ENCODE results near the gene COL24A1. TPM values are rescaled to one million over a fixed set of nuclear protein-coding genes. Genes with fewer than 3 reads are reported as not detected.

The COL24A1 gene
- total RNA-seq, 1 experiment from 2014 or later = 0.08 TPM

GRCh38 chr1:86018283-86018923 lies 138.2 kb downstream of the COL24A1 start:
- no peak overlapping the region for H3K4me3 ChIP-seq (ENCODE audit: low read depth in 2 of 2, low read length in 2 of 2)
- H3K27me3 ChIP-seq (ENCODE audit: control insufficient read depth, insufficient read depth, low read length) = peaks cover 4% of the 10 kb centered on the region; the same call in 1 of the 2 replicates
- H3K36me3 ChIP-seq (ENCODE audit: control insufficient read depth, insufficient read depth, low read length) = no peaks in the 10 kb centered on the region
- in situ Hi-C loops (cut with HindIII; ENCODE audit: low pct_unique_long_range_greater_than_20kb, low sequenced_read_pairs) (no loop called here), intact Hi-C loops (cut with micrococcal nuclease; ENCODE audit: unreplicated experiment) (loop anchor here (2.0 to 10.0 kb wide), 4 partner anchors 124 to 710 kb away; partner anchors contain the start of genes CCN1 and ZNHIT6)
- no peaks in the 10 kb centered on the region for H3K9me3 ChIP-seq (ENCODE audit: control insufficient read depth, insufficient read depth, low read depth, low read length)
- H3K27ac ChIP-seq (ENCODE audit: low read length) = no peak overlapping the region
- ATAC-seq (peak; percentile 88), DNase-seq (ENCODE audit: low read depth, low spot score) (peak; percentile 54)
- no peaks in the 10 kb centered on the region for H3K4me1 ChIP-seq (ENCODE audit: control insufficient read depth, insufficient read depth, low read length)
- peak; percentile 96; the same call in 1 of the 2 replicates for TF ChIP-seq CTCF (IDR thresholded peaks at IDR 0.05)
- TF ChIP-seq SIN3A (IDR thresholded peaks at IDR 0.05; ENCODE audit: borderline replicate concordance, insufficient read depth, low read depth, low read length) = no peak
- no TSS peak for BruUV-seq (replicated peaks)
- POLR2A ChIA-PET = no interaction called here
- CTCF ChIA-PET = interaction anchor here (0.6 to 1.2 kb wide), 5 partner anchors 11 to 1665 kb away, joined by 3 to 4 read pairs (median 3); partner anchors contain the start of gene ZNHIT6

GRCh38 chr1:86016076-86016759 lies 140.4 kb downstream of the COL24A1 start:
- no peaks in the 10 kb centered on the region for H3K4me1 ChIP-seq (ENCODE audit: control insufficient read depth, insufficient read depth, low read length)
- DNase-seq (ENCODE audit: low read depth, low spot score) = no peak
- BruUV-seq (replicated peaks) = no TSS peak
- H3K27ac ChIP-seq (ENCODE audit: low read length) = no peak overlapping the region
- CTCF ChIA-PET = interaction anchor here (0.7 kb wide), 1 partner anchor 234 kb away, joined by 4 read pairs; no protein-coding TSS in a partner anchor
- POLR2A ChIA-PET = interaction anchor here (0.6 kb wide), 1 partner anchor 335 kb away, joined by 4 read pairs; no protein-coding TSS in a partner anchor
- ATAC-seq = no peak
- TF ChIP-seq CTCF (IDR thresholded peaks at IDR 0.05) (no peak), POLR2AphosphoS5 (IDR thresholded peaks at IDR 0.05; ENCODE audit: low read depth, low read length) (no peak), TCF7L2 (IDR thresholded peaks at IDR 0.05; ENCODE audit: low read depth, low read length) (no peak), REST (IDR thresholded peaks at IDR 0.05; ENCODE audit: insufficient read depth in 1 of 2, low read depth in 2 of 2, low read length in 1 of 2) (no peak), SIN3A (IDR thresholded peaks at IDR 0.05; ENCODE audit: borderline replicate concordance, insufficient read depth, low read depth, low read length) (no peak)
- no peak overlapping the region for H3K4me3 ChIP-seq (ENCODE audit: low read depth in 2 of 2, low read length in 2 of 2)
- H3K27me3 ChIP-seq (ENCODE audit: control insufficient read depth, insufficient read depth, low read length) = no peaks in the 10 kb centered on the region
- in situ Hi-C loops (cut with HindIII; ENCODE audit: low pct_unique_long_range_greater_than_20kb, low sequenced_read_pairs) = no loop called here
- H3K36me3 ChIP-seq (ENCODE audit: control insufficient read depth, insufficient read depth, low read length) = no peaks in the 10 kb centered on the region
- intact Hi-C loops (cut with micrococcal nuclease; ENCODE audit: unreplicated experiment) = loop anchor here (10.0 kb wide), 1 partner anchor 431 kb away; the partner anchor contains the start of gene CCN1
- H3K9me3 ChIP-seq (ENCODE audit: control insufficient read depth, insufficient read depth, low read depth, low read length) = no peaks in the 10 kb centered on the region

Measured in Panc1 (cell line).